HepG2 (cell line): ENCODE data around the gene KANSL3. TPM values are rescaled to one million over a fixed set of nuclear protein-coding genes. Genes with fewer than 3 reads are reported as not detected.
A peak's percentile ranks its signal among the peaks of the same experiment; 100 is the strongest.

Experiments
- ATAC-seq: fragments of 200-7000 bp; cut with Tn5 transposase; 3 replicates; pipeline ENCODE4 v1.9.1; 2020; ENCODE audit warnings: mild to moderate bottlenecking, moderate library complexity
- BruUV-seq: library from RNA; stranded (reverse); fragments of 400-500 nt; replicated peaks from 2 replicates; lab custom pipeline; 2021; lab: Mats Ljungman, UMichigan
- CTCF ChIA-PET: fragments of 300-600 bp; formaldehyde crosslinking; extraction: SDS; loops from one replicate; lab custom pipeline; 2021; ENCODE audit warnings: low total read pairs, inconsistent platforms, low intra/inter-chr PET ratio; lab: Yijun Ruan, JAX
- POLR2A ChIA-PET: fragments of 350-600 bp; sonication (Branson Sonifier 250); formaldehyde crosslinking; loops from one replicate; lab custom pipeline; 2020; ENCODE audit warnings: antibody characterized with exemption, inconsistent platforms; lab: Yijun Ruan, JAX
- DNase-seq: peaks from one replicate; pipeline ENCODE4 v3.0.0-alpha.2; 2015; ENCODE audit warnings: low spot score
- FAIRE-seq: peaks from 3 replicates; lab custom pipeline; 2011; peaks lifted over from hg19 to GRCh38; lab: Jason Lieb, UNC
- H2AFZ ChIP-seq: one replicate; pipeline ENCODE4 v1.6.1; 2011; ENCODE audit warnings: low read length, inconsistent platforms
- H3K27ac ChIP-seq: fragments of 300-600 bp; 3 replicates; pipeline ENCODE4 v1.8.0; 2011; ENCODE audit warnings: mixed run types, mild to moderate bottlenecking, mixed read lengths, low read length, inconsistent platforms; ENCODE audit not compliant: insufficient read depth; ENCODE audit errors: extremely low read length
- H3K27me3 ChIP-seq, 2 experiments: fragments of 200-600 bp in 1 of 2; 2 replicates in 1 of 2; 3 replicates in 1 of 2; pipeline versions ENCODE4 v1.6.0 to v1.8.0; 2011; ENCODE audit warnings: low read length in 2 of 2, mild to moderate bottlenecking in 2 of 2, moderate library complexity in 2 of 2, inconsistent platforms in 1 of 2; ENCODE audit not compliant: insufficient read depth in 2 of 2, control insufficient read depth in 1 of 2
- H3K36me3 ChIP-seq, 2 experiments: fragments of 200-600 bp in 1 of 2; replicated peaks in 1 of 2; 2 replicates in 1 of 2; 3 replicates in 1 of 2; pipeline versions ENCODE4 v1.5.1 to v1.8.0; 2011; ENCODE audit warnings: low read length in 2 of 2, inconsistent platforms in 1 of 2; ENCODE audit not compliant: insufficient read depth in 2 of 2, control insufficient read depth in 1 of 2
- H3K4me1 ChIP-seq: 2 replicates; pipeline ENCODE4 v1.5.1; 2012; ENCODE audit warnings: low read length, inconsistent platforms; ENCODE audit not compliant: insufficient read depth
- H3K4me2 ChIP-seq: 2 replicates; pipeline ENCODE4 v1.6.0; 2011; ENCODE audit warnings: low read depth, low read length, inconsistent platforms
- H3K4me3 ChIP-seq, 3 experiments: fragments of 200-600 bp in 1 of 3; sonication (generic), shearing (Covaris generic) in 1 of 3; replicated peaks in 1 of 3; 2 replicates each; pipeline ENCODE4 v1.5.1; 2011 to 2016; ENCODE audit warnings: low read length in 3 of 3, inconsistent platforms in 2 of 3, low read depth in 2 of 3, mild to moderate bottlenecking in 2 of 3, control low read depth in 1 of 3, mixed read lengths in 1 of 3; ENCODE audit not compliant: insufficient read depth in 1 of 3
- H3K79me2 ChIP-seq: one replicate; pipeline ENCODE4 v1.6.1; 2011; ENCODE audit warnings: low read length, inconsistent platforms; ENCODE audit not compliant: insufficient read depth
- H3K9ac ChIP-seq: 2 replicates; pipeline ENCODE4 v1.6.0; 2011; ENCODE audit warnings: mild to moderate bottlenecking, low read depth, low read length, inconsistent platforms; ENCODE audit not compliant: insufficient read depth
- H3K9me3 ChIP-seq: 2 replicates; pipeline ENCODE4 v1.5.1; 2012; ENCODE audit warnings: mild to moderate bottlenecking, low read length
- H4K20me1 ChIP-seq: 2 replicates; pipeline ENCODE4 v1.6.0; 2011; ENCODE audit warnings: inconsistent platforms, mild to moderate bottlenecking, low read length, moderate library complexity; ENCODE audit not compliant: insufficient read depth
- AGO2 ChIP-seq: fragments of 200-400 bp; formaldehyde crosslinking; optimal IDR thresholded peaks from 2 replicates; pipeline ENCODE3; 2017; ENCODE audit warnings: mild to moderate bottlenecking, low read depth, low read length, moderate library complexity
- BORCS8-MEF2B ChIP-seq: sonication (generic); formaldehyde crosslinking; IDR thresholded peaks from 2 replicates; pipeline ENCODE4 v1.8.0; 2022; ENCODE audit warnings: mild to moderate bottlenecking, missing genetic modification reagents
- KMT2A ChIP-seq: sonication (generic); formaldehyde crosslinking; IDR thresholded peaks from 2 replicates; pipeline ENCODE4 v1.4.0; 2020; ENCODE audit warnings: missing genetic modification reagents
- MXD1 ChIP-seq: sonication (generic); formaldehyde crosslinking; IDR thresholded peaks from 2 replicates; pipeline ENCODE4 v1.4.0; 2020; ENCODE audit warnings: mild to moderate bottlenecking, missing genetic modification reagents
- POLR2AphosphoS5 ChIP-seq: IDR thresholded peaks from 2 replicates; pipeline ENCODE4 v1.6.1; 2012; ENCODE audit warnings: low read depth, low read length
- SAFB2 ChIP-seq: sonication (generic); formaldehyde crosslinking; IDR thresholded peaks from 2 replicates; pipeline ENCODE4 v1.5.1; 2020; ENCODE audit warnings: missing genetic modification reagents, low read depth, mild to moderate bottlenecking, borderline replicate concordance
- ZNF263 ChIP-seq: sonication (generic); formaldehyde crosslinking; IDR thresholded peaks from 2 replicates; pipeline ENCODE4 v1.4.0; 2020; ENCODE audit warnings: missing genetic modification reagents
- ZNF768 ChIP-seq: sonication (generic); formaldehyde crosslinking; IDR thresholded peaks from 2 replicates; pipeline ENCODE4 v1.4.0; 2020; ENCODE audit warnings: missing genetic modification reagents
- ZSCAN30 ChIP-seq: sonication (generic); formaldehyde crosslinking; IDR thresholded peaks from 2 replicates; pipeline ENCODE4 v1.5.0; 2020; ENCODE audit warnings: mild to moderate bottlenecking, missing genetic modification reagents
- WGBS: methylation state at CpG from one replicate; pipeline ENCODE4 v1.1.6; 2017; ENCODE audit warnings: low lambda C conversion rate; 5-methylcytosine and 5-hydroxymethylcytosine counted together
- in situ Hi-C: cut with HindIII; loops from 2 replicates; pipeline ENCODE4 v1.10.0; 2017; ENCODE audit warnings: low pct_unique_long_range_greater_than_20kb; ENCODE audit not compliant: extremely low pct_ligation_motif_present
- intact Hi-C: fragments of 100-400 bp; cut with micrococcal nuclease; formaldehyde crosslinking; loops from one replicate; pipeline ENCODE4 v1.10.0; 2022; ENCODE audit not compliant: unreplicated experiment
- polyA plus RNA-seq, 8 experiments: library from polyadenylated mRNA; depleted of rRNA in 3 of 8; stranded (reverse) in 7 of 8; unstranded in 1 of 8; fragments of >200 nt; fragmentation: Illumina TruSeq in 4 of 8; extraction: Trizol in 4 of 8; gene quantifications; 2 replicates each; pipeline versions ENCODE4 v1.2.1 to v1.2.3, GENCODE V29; 2011 to 2016; ENCODE audit warnings: low read depth in 4 of 8, missing spikeins in 1 of 8, mixed read lengths in 1 of 8; ENCODE audit not compliant: insufficient read depth in 1 of 8
- total RNA-seq, 5 experiments: library from RNA; depleted of rRNA; stranded (reverse); fragments of >200 nt; fragmentation: Illumina TruSeq; extraction: Trizol; gene quantifications; 2 replicates each; pipeline ENCODE4 v1.2.3, GENCODE V29; 2016; ENCODE audit warnings: low read depth in 1 of 5
- TF ChIP-seq, protein P1 (sequence below): sonication (generic); formaldehyde crosslinking; conservative IDR thresholded peaks from 2 replicates; pipeline ENCODE4 v1.8.1; 2023; ENCODE audit warnings: missing genetic modification reagents
- TF ChIP-seq, protein P2 (sequence below): sonication (generic); formaldehyde crosslinking; IDR thresholded peaks from 2 replicates; pipeline ENCODE4 v1.5.0; 2020; ENCODE audit warnings: missing genetic modification reagents
- TF ChIP-seq, protein P3 (sequence below): IDR thresholded peaks from 2 replicates; pipeline ENCODE4 v1.6.1; 2016; ENCODE audit warnings: missing compliant biosample characterization, missing genetic modification reagents, borderline replicate concordance

The KANSL3 gene
- total and polyA plus RNA-seq, 2 of the 13 experiments (the other 11 are each of a cell fraction or from before 2014, with no cell fraction given): 20.8 to 37.3 TPM

DNA sequence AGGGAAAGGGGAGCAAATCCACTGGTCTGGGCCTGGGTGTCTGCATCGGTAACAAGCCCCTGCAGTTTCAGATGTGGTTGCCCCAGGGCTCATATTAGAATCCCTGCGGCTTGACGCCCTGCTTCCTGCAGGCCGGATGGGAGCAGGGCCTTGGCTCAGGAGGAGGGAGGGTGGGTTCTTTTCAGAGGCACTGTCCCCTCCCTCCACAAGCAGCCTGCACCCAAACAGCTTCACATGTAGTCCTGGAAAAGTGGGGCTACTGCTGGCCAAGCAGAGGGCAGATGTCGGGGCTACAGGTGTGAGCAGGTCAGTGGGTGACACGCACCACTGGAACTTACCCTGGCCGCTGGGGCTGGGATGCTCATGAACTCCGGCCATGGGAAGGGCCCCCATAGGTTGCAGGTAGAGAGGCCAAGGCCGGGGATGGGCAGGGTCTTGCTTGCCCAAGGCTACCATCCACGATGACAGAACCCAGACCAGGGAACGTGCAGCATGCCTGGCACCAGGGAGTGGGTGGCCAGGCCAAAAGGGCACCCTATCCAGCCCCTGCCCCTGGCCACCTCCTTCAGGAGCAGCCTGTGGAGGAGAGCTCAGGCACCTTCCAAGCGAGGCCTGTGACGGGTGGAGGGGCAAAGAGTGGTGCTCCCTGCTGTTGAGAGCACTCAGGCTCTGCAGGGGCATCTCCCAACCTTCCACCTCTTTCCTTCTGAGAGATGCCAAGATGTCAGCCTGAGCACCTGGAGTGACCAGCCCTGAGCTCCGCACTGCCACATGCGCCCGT, 84.7 kb downstream of the KANSL3 start:
- in situ Hi-C loops: no loop called here
- BruUV-seq: no TSS peak
- 88% methylated on average over 16 of the region's 16 CpGs for WGBS
- no peak for FAIRE-seq
- POLR2A ChIA-PET: interaction anchor here (1.4 to 1.6 kb wide), 2 partner anchors 84 to 263 kb away, joined by 3 to 4 read pairs; partner anchors contain the start of gene CNNM3
- Histone ChIP-seq H2AFZ (no peak overlapping the region), H4K20me1 (no peaks in the 10 kb centered on the region), H3K27me3 (no peaks in the 10 kb centered on the region), H3K9me3 (no peaks in the 10 kb centered on the region), H3K79me2 (no peaks in the 10 kb centered on the region), H3K4me3 (no peak overlapping the region), H3K36me3 (no peaks in the 10 kb centered on the region), H3K4me1 (peaks cover 70% of the 10 kb centered on the region), H3K4me2 (peak overlapping the region; percentile 95; the same call in 1 of the 2 replicates), H3K27ac (no peak overlapping the region), H3K9ac (no peak overlapping the region)
- intact Hi-C loops: loop anchor here (5.0 kb wide), 2 partner anchors 49 to 79 kb away; no protein-coding TSS in a partner anchor
- ATAC-seq: no peak
- TF ChIP-seq, protein P1, sequence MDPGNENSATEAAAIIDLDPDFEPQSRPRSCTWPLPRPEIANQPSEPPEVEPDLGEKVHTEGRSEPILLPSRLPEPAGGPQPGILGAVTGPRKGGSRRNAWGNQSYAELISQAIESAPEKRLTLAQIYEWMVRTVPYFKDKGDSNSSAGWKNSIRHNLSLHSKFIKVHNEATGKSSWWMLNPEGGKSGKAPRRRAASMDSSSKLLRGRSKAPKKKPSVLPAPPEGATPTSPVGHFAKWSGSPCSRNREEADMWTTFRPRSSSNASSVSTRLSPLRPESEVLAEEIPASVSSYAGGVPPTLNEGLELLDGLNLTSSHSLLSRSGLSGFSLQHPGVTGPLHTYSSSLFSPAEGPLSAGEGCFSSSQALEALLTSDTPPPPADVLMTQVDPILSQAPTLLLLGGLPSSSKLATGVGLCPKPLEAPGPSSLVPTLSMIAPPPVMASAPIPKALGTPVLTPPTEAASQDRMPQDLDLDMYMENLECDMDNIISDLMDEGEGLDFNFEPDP (CRISPR knock-in tag): 0 out of 2 replicates have a peak, but pooled peaks have one; percentile 39
- peak; percentile 9; the same call in 1 of the 2 replicates for TF ChIP-seq ZNF768 (CRISPR knock-in tag)
- 0 out of 2 replicates have a peak, but pooled peaks have one; percentile 15 for TF ChIP-seq SAFB2 (CRISPR knock-in tag)
- TF ChIP-seq, protein P2, sequence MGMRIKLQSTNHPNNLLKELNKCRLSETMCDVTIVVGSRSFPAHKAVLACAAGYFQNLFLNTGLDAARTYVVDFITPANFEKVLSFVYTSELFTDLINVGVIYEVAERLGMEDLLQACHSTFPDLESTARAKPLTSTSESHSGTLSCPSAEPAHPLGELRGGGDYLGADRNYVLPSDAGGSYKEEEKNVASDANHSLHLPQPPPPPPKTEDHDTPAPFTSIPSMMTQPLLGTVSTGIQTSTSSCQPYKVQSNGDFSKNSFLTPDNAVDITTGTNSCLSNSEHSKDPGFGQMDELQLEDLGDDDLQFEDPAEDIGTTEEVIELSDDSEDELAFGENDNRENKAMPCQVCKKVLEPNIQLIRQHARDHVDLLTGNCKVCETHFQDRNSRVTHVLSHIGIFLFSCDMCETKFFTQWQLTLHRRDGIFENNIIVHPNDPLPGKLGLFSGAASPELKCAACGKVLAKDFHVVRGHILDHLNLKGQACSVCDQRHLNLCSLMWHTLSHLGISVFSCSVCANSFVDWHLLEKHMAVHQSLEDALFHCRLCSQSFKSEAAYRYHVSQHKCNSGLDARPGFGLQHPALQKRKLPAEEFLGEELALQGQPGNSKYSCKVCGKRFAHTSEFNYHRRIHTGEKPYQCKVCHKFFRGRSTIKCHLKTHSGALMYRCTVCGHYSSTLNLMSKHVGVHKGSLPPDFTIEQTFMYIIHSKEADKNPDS (CRISPR knock-in tag): 0 out of 2 replicates have a peak, but pooled peaks have one; percentile 39
- TF ChIP-seq KMT2A (CRISPR knock-in tag): no peak
- no peak for TF ChIP-seq ZSCAN30 (CRISPR knock-in tag)
- 0 out of 2 replicates have a peak, but pooled peaks have one; percentile 37 for TF ChIP-seq ZNF263 (CRISPR knock-in tag)
- TF ChIP-seq AGO2: peak; percentile 63
- TF ChIP-seq, protein P3, sequence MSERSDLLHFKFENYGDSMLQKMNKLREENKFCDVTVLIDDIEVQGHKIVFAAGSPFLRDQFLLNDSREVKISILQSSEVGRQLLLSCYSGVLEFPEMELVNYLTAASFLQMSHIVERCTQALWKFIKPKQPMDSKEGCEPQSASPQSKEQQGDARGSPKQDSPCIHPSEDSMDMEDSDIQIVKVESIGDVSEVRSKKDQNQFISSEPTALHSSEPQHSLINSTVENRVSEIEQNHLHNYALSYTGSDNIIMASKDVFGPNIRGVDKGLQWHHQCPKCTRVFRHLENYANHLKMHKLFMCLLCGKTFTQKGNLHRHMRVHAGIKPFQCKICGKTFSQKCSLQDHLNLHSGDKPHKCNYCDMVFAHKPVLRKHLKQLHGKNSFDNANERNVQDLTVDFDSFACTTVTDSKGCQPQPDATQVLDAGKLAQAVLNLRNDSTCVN: no peak
- 0 out of 2 replicates have a peak, but pooled peaks have one; percentile 22 for TF ChIP-seq BORCS8-MEF2B (CRISPR knock-in tag)
- 0 out of 2 replicates have a peak, but pooled peaks have one; percentile 9 for TF ChIP-seq POLR2AphosphoS5
- TF ChIP-seq MXD1 (CRISPR knock-in tag): 0 out of 2 replicates have a peak, but pooled peaks have one; percentile 28
- DNase-seq: no peak
- CTCF ChIA-PET: no interaction called here
